HL-60/S4 (cell line): ENCODE data around the gene SLITRK6.
"Not testable (repeated sequence)": the region's sequence is repeated elsewhere in the genome, so short reads cannot be mapped to it uniquely, and the experiment has no call there.

Experiments used
- in situ Hi-C: fragments of 300-500 bp; cut with MboI; formaldehyde crosslinking; loops from 2 replicates; pipeline ENCODE4 v1.14.3; 2022; ENCODE audit warnings: low sequenced_read_pairs

The SLITRK6 gene, protein sequence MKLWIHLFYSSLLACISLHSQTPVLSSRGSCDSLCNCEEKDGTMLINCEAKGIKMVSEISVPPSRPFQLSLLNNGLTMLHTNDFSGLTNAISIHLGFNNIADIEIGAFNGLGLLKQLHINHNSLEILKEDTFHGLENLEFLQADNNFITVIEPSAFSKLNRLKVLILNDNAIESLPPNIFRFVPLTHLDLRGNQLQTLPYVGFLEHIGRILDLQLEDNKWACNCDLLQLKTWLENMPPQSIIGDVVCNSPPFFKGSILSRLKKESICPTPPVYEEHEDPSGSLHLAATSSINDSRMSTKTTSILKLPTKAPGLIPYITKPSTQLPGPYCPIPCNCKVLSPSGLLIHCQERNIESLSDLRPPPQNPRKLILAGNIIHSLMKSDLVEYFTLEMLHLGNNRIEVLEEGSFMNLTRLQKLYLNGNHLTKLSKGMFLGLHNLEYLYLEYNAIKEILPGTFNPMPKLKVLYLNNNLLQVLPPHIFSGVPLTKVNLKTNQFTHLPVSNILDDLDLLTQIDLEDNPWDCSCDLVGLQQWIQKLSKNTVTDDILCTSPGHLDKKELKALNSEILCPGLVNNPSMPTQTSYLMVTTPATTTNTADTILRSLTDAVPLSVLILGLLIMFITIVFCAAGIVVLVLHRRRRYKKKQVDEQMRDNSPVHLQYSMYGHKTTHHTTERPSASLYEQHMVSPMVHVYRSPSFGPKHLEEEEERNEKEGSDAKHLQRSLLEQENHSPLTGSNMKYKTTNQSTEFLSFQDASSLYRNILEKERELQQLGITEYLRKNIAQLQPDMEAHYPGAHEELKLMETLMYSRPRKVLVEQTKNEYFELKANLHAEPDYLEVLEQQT

GRCh38 chr13:85799097-85799582 lies at the start of gene SLITRK6:
TSS of gene SLITRK6 (minus strand) at chr13:85799419. CDS start at chr13:85796508, 2,911 bp downstream.
- in situ Hi-C loops = no loop called here

GRCh38 chr13:85847012-85847411 lies 47.8 kb upstream of the SLITRK6 start:
- in situ Hi-C loops = no loop called here

DNA sequence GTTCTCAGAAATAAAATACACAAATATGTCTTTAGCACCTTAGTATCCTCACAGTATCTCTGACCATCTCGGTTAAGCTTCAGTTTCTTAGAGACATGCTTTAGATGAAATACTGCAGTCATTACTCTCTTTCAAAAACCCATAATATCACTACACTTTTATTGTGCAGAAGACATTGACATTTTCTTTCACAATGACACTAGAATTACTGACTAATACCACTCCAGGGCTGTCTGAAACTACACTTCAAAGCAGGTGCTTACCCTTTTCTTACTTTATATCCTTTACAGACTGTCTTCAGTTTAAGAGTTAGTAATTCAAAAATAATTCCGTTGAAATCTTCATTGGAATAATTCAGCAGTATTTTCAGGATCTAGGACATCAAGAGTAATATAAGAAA lies 42.2 kb upstream of the SLITRK6 start:
- in situ Hi-C loops = no loop called here

GRCh38 chr13:85833921-85834320 lies 34.7 kb upstream of the SLITRK6 start:
- in situ Hi-C loops = no loop called here

- in situ Hi-C loops = no loop called here
Observed at GRCh38 chr13:85828094-85828684, 29.0 kb upstream of the SLITRK6 start.

GRCh38 chr13:85825454-85825853 lies 26.2 kb upstream of the SLITRK6 start:
- in situ Hi-C loops = no loop called here

DNA sequence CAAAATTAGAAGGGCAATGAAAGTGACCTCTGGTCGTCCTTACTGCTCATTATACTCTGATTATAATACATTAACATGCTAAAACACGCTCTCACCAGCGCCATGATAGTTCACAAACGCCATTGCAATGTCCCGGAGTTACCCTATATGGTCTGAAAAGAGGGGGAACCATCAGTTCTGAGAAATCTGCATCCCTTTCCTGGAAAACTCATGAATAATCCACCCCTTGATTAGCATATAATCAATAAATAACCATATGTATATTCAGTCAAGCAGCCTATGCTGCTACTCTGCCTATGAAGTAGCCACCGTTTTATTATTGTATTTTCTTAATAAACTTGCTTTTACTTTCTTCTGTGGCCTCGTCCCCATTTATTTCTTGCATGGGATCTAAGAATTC lies 24.6 kb upstream of the SLITRK6 start:
- in situ Hi-C loops = no loop called here

GRCh38 chr13:85819513-85819912 lies 20.3 kb upstream of the SLITRK6 start:
- in situ Hi-C loops = loop anchor here (10.0 kb wide), 1 partner anchor 905 kb away; no protein-coding TSS in a partner anchor

DNA sequence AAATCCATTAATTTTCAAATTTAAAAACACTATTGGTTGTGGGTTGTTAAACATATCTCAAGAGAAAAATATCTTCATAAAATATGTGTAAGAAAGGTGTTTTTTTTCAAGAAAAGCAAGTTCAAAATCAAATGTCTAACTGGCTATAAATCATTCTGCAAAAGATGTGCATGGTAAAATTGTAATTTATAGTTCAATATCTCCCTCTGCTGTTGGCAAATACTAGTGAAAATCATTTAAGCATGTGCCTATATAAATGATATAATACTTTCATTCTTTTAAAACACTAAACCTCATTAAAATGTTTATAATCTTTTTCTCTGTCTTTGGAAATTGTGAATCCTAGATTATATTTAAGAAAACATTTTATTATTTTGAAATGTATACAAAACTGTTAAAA lies 17.2 kb upstream of the SLITRK6 start:
- in situ Hi-C loops = loop anchor here (10.0 kb wide), 1 partner anchor 902 kb away; no protein-coding TSS in a partner anchor

GRCh38 chr13:85812282-85812681 lies 13.1 kb upstream of the SLITRK6 start:
- in situ Hi-C loops = loop anchor here (10.0 kb wide), 1 partner anchor 897 kb away; no protein-coding TSS in a partner anchor

DNA sequence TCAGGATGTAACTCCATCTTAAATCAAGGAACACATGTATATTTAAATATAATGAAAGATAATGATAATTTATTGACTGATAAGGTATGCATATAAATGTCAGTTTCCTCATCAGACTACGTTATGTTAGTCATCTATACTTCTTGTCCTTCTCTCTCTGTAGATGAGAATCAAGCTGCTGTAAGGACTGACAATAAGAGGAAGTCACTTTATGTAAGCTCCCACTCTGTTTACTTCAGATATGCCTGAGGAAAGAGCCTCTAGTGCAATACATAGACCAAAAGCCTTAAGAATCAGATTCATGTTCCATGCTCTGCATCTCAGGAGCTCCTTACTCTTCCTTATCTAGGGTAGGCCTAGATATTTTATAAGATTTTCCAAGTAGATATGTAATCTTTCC lies 9.6 kb upstream of the SLITRK6 start:
- in situ Hi-C loops = loop anchor here (10.0 kb wide), 1 partner anchor 914 kb away; no protein-coding TSS in a partner anchor

GRCh38 chr13:85806553-85807175 lies 7.4 kb upstream of the SLITRK6 start:
- in situ Hi-C loops = loop anchor here (10.0 kb wide), 1 partner anchor 912 kb away; no protein-coding TSS in a partner anchor

DNA sequence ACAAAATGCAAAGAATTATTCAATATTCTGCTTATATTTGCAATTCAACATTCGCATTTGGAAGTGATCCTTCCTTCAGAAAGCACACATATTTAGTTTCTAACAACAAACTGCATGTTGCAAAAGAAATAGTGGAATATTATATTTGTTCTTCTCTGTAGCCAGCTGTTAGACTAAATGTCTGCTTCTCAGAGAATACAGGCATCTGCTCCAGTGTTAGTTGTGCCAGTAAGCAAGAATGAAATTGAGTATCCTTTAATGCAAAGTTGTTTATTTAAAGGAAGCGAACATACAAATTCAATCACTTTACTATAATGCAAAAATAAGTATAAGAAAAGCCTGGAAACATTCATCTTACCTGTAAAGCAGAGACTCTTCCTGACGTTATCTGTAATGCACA lies 663 bp downstream of the SLITRK6 start:
- in situ Hi-C loops = no loop called here

DNA sequence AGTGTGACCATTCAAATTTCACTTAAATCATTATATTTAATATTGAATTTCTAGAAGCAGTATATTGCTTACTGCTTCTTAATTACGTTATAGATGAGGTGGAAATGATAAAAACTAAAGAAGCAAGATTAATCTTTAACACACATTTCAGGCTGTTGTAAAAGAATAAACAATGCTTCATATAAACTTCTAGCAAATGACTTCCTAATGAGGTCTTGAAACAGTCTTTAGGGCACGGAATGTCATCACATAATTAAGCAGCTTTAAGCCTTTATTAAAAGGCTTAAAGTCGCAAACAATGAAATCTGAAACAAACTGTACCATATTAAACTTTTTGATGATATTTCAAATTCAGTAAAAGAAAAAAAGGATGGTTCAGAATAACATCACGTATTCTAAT lies 1.9 kb downstream of the SLITRK6 start:
- in situ Hi-C loops = no loop called here

GRCh38 chr13:85785205-85785604 lies 14.0 kb downstream of the SLITRK6 start:
- in situ Hi-C loops = no loop called here

GRCh38 chr13:85772367-85772766 lies 26.9 kb downstream of the SLITRK6 start:
- in situ Hi-C loops = no loop called here

DNA sequence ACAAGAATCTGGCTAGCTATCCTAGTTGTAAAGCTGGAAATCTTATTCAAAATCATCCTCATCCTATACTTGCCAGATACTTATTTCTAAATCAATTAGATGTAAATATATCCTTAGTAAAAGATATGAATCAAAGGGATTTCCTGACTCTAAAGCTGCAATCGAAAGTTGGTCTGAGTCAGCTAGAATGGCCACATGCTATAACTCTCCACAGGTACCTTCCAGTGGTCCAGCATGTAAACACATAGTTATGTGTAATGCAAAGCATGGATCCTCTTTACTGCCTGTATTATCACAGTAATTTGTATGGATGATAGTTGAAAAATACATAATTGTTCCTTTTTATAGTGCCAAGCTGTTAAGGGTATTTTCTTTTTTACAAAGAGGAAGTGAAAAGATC lies 27.4 kb downstream of the SLITRK6 start:
- in situ Hi-C loops = no loop called here

DNA sequence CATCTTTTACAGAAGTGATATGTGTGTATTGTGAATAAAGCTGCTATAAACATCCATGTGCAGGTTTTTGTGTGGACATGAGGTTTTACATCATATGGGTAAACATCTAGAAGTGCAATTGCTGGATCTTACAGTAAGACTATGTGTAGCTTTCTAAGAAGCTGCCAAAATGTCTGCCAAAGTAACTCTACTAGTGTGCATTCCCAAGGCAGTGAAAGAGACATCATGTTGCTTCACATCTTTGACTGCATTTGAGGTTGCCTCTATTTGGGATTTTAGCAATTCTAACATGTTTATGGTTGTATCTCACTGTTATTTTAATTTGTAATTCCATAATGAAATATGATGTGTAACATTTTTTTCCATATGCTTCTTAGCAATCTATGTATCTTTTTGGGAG lies 30.3 kb downstream of the SLITRK6 start:
- in situ Hi-C loops = no loop called here

- in situ Hi-C loops = no loop called here
Observed at GRCh38 chr13:85755123-85755522, 44.1 kb downstream of the SLITRK6 start.

- in situ Hi-C loops = not testable (repeated sequence)
Observed at GRCh38 chr13:85743201-85743770, 55.9 kb downstream of the SLITRK6 start.
